Measurements from ENCODE around the gene ERC2.

ERC2 gene

GRCh38 chr3:55557549-55557948, 910.7 kb downstream of the ERC2 start:
- DNase-seq (ENCODE audit: low read depth in 3 of 3) = no peak

- DNase-seq (ENCODE audit: low read depth in 3 of 3) = no peak
Observed at GRCh38 chr3:55556619-55557537, 911.4 kb downstream of the ERC2 start.

DNA sequence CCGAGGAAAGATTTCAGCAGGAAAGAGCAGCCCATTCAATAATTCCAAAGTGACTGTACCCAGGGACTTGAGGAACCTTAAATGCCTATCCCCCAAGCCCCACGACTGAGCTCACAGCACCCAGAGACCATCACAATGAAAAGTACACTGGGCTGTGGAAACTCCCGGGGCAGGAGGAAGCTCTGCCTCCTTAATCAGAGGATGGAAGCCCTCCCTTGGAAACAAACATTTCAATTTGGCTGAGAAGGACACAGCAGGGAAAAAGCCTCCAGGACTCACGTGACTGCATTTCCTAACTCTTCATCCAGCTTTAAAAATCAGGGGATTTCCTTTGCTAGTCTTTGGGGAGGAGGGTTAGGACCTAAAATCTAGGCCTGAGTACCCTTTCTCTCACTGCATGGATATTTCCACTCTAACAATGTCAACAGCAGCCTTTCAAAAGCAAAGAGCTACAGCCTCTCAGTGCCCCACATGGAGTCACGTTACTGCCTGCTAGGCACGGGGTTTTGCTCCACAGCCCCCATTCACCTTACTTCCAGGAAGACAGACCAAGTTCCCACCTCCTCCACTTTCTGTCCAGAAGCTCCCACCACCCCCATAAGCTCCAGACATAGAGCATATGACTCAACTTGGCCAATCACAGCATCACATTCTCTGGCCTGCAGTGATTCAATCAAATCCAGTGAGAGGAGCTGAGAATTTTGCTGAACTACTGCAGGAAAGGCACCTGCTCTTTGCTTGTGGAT, 912.2 kb downstream of the ERC2 start:
- DNase-seq (ENCODE audit: low read depth in 3 of 3) = no peak

DNA sequence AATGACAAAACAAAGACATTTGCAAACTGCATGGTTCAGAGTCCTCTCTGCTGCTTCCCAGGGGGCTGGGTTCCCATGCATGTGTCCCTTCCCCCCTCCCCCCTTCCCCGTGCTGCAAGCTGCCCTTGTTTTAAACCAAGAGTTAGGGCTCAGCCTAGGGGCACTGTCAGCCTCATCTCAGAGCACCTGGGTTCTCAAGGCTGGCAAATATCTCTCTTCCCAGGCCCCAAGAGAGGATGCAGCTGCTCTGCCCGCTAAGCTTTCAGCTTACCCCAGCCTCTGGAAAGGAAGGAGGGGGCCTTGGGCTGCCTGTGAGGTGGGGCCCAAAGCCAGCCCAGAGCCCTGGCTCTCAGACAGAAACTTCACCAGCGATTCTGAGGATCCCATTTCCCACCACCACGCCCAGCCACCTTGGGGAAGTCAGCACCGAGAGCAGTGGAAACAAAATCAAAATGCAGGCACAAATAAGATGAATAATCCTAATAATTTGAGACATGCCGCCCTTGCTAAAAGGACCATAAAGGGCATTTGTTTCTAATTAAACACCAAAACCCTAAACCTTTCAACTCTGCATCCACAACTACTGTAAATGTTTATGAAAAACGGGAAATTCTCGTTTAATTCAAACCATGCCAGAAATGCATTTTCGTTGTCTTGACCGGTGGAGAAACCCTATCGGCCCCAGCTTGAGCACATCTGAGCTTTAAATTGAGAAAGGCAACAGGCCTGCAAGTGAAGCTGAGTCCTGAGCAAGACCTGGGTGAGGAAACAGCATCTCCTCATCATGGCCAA, 913.4 kb downstream of the ERC2 start:
- no peak for DNase-seq (ENCODE audit: low read depth in 3 of 3)

- no peak for DNase-seq (ENCODE audit: low read depth in 3 of 3)
Observed at GRCh38 chr3:55551644-55552043, 916.6 kb downstream of the ERC2 start.

DNA sequence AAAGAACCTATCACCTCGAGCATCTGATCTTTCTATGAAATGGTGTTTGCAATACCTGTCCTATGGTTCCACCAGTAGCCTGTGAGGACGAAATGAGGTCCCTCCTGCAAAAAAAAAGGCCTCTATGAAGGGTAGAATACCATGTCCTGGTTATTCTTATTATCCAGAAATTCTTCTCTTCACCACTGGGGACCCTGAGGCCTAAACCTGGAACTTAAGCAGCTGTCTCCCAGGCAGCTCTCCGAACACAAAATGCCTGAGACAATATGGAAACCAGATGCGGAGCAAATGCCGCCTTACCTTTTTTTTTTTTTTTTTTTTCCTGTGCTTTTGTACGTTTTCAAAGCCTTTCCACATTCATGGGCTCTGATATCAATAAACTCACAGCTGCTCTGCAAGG, 919.1 kb downstream of the ERC2 start:
- DNase-seq (ENCODE audit: low read depth in 3 of 3) = no peak

- DNase-seq (ENCODE audit: low read depth in 3 of 3) = no peak
Observed at GRCh38 chr3:55546866-55547669, 921.2 kb downstream of the ERC2 start.

DNA sequence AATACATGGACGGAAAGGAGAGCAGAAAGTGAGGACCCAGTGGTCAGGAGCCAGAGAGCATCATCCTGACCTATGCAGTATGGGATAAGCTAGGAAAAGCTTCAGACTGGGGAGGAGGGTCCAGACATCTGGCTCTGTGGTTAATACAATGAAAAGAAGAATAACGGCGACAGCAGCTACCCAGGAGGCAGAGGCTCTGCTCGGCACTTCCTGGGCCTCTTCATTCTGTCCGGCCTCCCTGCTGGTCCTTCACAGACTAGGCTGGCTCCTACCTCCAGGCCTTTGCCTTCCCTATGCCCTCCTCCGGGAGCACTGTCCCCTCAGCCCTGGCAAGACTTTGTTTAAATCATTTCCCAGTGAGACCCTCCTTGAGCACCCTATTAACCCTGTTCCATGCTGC, 922.3 kb downstream of the ERC2 start:
- no peak for DNase-seq (ENCODE audit: low read depth in 3 of 3)

- DNase-seq (ENCODE audit: low read depth in 3 of 3) = no peak
Observed at GRCh38 chr3:55544219-55544618, 924.0 kb downstream of the ERC2 start.

- no peak for DNase-seq (ENCODE audit: low read depth in 3 of 3)
Observed at GRCh38 chr3:55543181-55543614, 925.1 kb downstream of the ERC2 start.

DNA sequence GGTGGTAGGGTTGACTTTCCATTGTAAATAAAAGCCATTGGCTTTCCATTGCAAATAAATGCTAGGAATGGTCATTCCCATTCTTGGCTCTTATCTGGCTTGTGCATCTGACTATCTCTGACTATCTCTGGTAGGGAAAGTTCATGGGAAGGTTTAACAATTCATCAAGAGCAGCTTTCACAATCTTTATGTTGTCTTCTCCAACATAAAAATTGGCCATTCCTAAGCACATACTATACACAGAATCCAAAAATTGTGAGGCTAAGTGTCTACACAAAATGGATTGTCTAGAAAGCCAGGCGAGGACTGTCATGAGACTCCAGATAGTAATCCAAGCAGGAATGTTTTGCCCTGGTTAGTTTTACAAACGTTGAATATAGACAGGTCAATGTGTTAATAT, 926.8 kb downstream of the ERC2 start:
- no peak for DNase-seq (ENCODE audit: low read depth in 3 of 3)

GRCh38 chr3:55541016-55541415, 927.3 kb downstream of the ERC2 start:
- no peak for DNase-seq (ENCODE audit: low read depth in 3 of 3)

DNA sequence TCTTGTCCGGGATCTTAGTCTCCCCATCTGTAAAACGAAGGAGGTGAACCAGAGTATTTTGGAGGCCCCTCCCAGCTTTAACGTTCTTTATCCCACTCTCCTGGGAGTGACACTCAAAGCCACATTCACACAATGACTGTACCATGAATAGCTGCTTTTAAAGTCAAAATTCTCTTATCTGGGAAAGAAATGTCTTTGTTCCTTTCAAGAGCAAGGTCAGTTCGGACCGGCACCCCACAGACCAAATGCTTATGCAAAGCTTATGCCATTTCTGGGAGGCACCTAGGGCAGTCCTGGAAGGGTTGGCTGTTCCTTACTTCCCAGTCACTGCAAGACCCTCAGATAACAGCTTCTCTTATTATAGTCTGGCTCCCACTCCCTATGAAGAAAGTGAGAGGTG, 927.7 kb downstream of the ERC2 start:
- DNase-seq (ENCODE audit: low read depth in 3 of 3) = no peak

GRCh38 chr3:55538158-55538557, 930.1 kb downstream of the ERC2 start:
- DNase-seq (ENCODE audit: low read depth in 3 of 3) = no peak

GRCh38 chr3:55537563-55537962, 930.7 kb downstream of the ERC2 start:
- DNase-seq (ENCODE audit: low read depth in 3 of 3) = no peak

DNA sequence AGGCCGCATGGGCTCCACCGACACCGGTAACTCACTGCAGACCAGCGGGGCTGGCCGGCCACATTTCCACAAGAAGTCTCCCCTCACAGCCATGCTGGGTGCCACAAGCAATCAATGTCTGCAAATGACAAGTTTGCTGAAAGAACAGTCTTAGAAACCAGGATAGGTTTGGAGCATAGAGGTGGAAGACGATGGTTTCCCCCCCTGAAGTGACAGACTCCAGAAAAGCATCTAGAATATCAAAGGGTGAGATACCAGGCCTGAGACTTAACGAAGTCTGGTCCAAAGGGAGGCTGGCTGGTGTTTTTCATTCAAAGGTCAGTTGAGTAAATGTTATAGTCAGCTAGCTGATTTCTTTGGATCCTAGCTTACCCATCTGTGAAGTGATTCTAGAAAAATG, 931.1 kb downstream of the ERC2 start:
- no peak for DNase-seq (ENCODE audit: low read depth in 3 of 3)

- no peak for DNase-seq (ENCODE audit: low read depth in 3 of 3)
Observed at GRCh38 chr3:55534876-55535275, 933.4 kb downstream of the ERC2 start.

- no peak for DNase-seq (ENCODE audit: low read depth in 3 of 3)
Observed at GRCh38 chr3:55532806-55533205, 935.5 kb downstream of the ERC2 start.

- no peak for DNase-seq (ENCODE audit: low read depth in 3 of 3)
Observed at GRCh38 chr3:55531321-55531720, 936.9 kb downstream of the ERC2 start.

DNA sequence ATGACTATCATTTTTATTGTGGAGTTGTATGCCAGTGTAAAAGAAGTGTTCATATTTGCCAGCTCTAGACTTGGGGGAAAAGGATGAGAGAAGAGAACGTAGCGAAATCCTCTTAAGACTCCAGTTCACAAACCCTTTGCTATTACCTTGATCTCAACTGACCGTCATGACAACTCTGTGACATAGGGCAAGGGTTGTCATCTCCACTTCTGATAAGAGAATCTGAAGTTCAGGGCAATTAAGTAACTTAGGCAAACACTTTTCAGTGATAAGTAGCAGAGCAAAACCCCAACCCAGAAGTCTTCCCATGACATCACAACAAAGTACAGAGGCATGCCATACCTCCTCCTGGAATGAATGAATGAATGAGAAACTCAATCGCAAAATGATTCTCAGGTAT, 940.9 kb downstream of the ERC2 start:
- no peak for DNase-seq (ENCODE audit: low read depth in 3 of 3)

DNA sequence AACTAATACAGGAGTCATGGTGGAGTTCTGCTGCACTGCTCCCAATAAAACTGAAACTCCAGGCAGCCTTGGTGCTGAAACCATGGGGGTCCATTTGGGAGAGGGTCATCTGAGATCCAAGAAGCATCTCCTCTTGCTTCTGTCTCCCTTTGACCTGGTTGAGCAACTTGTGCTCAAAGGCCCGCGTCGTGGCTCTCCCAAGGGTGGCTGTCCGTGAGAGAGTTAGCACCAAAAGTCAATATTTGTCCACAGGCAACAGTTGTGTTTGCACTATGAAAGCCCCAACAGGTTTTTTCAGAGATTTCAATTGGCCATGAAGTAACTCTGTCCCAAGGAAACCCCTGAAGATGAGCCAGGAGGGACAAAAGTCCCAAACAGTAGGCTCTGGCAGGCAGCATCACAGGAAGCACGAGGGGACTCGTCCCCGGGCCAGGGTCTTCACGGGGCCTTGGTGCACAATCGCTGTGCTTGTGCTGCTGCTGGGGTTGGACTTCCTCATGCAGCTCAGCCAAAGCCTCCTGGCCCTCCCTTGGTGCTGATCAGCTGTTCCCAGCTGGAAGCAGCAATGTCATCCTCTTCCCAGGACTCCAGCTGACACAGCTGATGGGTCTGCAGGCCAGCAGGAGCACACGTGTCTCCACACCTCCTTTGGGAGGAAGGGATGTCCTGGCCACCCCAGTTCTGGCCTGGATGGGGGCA, 941.8 kb downstream of the ERC2 start:
- DNase-seq (ENCODE audit: low read depth in 3 of 3) = no peak

Measured in stimulated activated CD4-positive, alpha-beta T cell treated with anti-CD3 and anti-CD28 coated beads, TNF-alpha, amount 100 ng/mL, for 48 hours (primary cell).